ENCODE data around the gene ELAVL2.

DNA sequence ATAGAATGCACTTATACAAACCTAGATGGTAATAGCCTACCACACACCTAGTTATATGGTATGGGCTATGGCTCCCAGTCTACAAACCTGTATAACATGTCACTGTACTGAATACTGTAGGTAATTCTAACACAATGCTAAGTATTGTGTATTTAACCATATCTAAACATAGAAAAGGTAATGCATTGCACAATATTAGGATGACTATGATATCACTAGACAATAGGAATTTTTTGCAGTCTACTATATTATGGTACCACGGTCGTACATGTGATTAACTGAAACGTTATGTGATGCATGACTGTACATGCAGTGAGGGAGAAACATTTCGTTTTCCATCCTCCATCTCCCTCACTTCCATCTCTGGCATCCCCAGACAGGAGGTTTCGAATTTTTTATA is 130.5 kb downstream of the ELAVL2 start:
- TF ChIP-seq, protein P1, sequence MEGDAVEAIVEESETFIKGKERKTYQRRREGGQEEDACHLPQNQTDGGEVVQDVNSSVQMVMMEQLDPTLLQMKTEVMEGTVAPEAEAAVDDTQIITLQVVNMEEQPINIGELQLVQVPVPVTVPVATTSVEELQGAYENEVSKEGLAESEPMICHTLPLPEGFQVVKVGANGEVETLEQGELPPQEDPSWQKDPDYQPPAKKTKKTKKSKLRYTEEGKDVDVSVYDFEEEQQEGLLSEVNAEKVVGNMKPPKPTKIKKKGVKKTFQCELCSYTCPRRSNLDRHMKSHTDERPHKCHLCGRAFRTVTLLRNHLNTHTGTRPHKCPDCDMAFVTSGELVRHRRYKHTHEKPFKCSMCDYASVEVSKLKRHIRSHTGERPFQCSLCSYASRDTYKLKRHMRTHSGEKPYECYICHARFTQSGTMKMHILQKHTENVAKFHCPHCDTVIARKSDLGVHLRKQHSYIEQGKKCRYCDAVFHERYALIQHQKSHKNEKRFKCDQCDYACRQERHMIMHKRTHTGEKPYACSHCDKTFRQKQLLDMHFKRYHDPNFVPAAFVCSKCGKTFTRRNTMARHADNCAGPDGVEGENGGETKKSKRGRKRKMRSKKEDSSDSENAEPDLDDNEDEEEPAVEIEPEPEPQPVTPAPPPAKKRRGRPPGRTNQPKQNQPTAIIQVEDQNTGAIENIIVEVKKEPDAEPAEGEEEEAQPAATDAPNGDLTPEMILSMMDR (IDR thresholded peaks at IDR 0.05; ENCODE audit: poor library complexity, severe bottlenecking) = no peak
- TF ChIP-seq POLR2AphosphoS5 (IDR thresholded peaks at IDR 0.05) (no peak), EZH2 (IDR thresholded peaks at IDR 0.05; ENCODE audit: borderline replicate concordance, insufficient read depth, low read length, poor library complexity, severe bottlenecking) (no peak), MXI1 (conservative IDR thresholded peaks at IDR 0.05; ENCODE audit: poor library complexity, severe bottlenecking) (no peak), EP300 (conservative IDR thresholded peaks at IDR 0.05; ENCODE audit: poor library complexity, severe bottlenecking) (no peak), RAD21 (conservative IDR thresholded peaks at IDR 0.05) (no peak), TAF1 (IDR thresholded peaks at IDR 0.05; ENCODE audit: low read depth) (no peak), SMC3 (conservative IDR thresholded peaks at IDR 0.05; ENCODE audit: poor library complexity) (no peak)
- TF ChIP-seq, protein P2, sequence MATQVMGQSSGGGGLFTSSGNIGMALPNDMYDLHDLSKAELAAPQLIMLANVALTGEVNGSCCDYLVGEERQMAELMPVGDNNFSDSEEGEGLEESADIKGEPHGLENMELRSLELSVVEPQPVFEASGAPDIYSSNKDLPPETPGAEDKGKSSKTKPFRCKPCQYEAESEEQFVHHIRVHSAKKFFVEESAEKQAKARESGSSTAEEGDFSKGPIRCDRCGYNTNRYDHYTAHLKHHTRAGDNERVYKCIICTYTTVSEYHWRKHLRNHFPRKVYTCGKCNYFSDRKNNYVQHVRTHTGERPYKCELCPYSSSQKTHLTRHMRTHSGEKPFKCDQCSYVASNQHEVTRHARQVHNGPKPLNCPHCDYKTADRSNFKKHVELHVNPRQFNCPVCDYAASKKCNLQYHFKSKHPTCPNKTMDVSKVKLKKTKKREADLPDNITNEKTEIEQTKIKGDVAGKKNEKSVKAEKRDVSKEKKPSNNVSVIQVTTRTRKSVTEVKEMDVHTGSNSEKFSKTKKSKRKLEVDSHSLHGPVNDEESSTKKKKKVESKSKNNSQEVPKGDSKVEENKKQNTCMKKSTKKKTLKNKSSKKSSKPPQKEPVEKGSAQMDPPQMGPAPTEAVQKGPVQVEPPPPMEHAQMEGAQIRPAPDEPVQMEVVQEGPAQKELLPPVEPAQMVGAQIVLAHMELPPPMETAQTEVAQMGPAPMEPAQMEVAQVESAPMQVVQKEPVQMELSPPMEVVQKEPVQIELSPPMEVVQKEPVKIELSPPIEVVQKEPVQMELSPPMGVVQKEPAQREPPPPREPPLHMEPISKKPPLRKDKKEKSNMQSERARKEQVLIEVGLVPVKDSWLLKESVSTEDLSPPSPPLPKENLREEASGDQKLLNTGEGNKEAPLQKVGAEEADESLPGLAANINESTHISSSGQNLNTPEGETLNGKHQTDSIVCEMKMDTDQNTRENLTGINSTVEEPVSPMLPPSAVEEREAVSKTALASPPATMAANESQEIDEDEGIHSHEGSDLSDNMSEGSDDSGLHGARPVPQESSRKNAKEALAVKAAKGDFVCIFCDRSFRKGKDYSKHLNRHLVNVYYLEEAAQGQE (IDR thresholded peaks at IDR 0.05; ENCODE audit: borderline replicate concordance) = no peak
